Body of pancreas (tissue), 4 donors: ENCODE results near the gene DIS3L2.

Source experiments
- POLR2A ChIP-seq, 3 donors: fragments of 450-650 bp; IDR thresholded peaks; one replicate each; pipeline ENCODE4 v1.6.1; 2016; ENCODE audit warnings: antibody characterized with exemption in 3 of 3, mild to moderate bottlenecking in 2 of 3
- TF ChIP-seq, protein P1 (sequence below), 7 experiments: fragments of 450-650 bp in 4 of 7; fragments of 200-600 bp in 3 of 7; sonication (generic) in 3 of 7; IDR thresholded peaks; one replicate each; pipeline ENCODE4 v1.5.1; 2016 to 2019; ENCODE audit warnings: antibody characterized with exemption in 7 of 7

DNA sequence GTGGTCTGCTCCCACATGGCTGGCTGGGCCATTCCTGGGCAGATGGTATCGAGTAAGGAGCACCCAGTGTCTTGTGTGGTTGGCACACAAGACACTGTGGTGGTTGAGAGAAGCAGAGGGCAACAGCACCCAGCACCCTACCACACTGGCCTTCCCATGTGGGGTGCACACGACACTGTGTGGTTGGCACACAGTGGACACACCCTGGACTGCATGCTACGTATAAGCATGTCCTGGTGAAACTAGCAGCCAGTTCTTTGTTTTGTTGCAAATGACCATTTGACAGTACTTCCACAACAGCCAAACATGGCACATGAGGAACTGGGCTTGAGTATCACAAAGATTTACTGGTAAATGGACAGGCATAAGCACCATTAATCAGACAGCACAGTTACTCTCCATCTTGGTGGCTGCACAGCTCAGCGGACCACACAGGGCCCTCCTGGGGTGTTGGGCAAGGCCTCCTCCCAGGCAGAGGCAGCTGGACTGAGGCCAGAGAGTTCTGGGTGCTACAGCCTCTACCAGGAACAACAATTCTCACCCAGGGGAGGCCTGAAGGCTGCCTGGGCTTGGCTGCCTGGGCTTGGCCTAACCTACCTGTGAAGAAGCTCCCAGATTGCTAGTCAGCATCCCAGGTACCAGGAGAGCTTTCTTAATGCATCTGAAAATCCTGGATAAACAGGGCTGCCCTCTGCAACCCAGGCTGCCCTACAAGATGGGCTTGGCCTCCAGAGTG is 357.7 kb downstream of the DIS3L2 start:
- TF ChIP-seq, protein P1, sequence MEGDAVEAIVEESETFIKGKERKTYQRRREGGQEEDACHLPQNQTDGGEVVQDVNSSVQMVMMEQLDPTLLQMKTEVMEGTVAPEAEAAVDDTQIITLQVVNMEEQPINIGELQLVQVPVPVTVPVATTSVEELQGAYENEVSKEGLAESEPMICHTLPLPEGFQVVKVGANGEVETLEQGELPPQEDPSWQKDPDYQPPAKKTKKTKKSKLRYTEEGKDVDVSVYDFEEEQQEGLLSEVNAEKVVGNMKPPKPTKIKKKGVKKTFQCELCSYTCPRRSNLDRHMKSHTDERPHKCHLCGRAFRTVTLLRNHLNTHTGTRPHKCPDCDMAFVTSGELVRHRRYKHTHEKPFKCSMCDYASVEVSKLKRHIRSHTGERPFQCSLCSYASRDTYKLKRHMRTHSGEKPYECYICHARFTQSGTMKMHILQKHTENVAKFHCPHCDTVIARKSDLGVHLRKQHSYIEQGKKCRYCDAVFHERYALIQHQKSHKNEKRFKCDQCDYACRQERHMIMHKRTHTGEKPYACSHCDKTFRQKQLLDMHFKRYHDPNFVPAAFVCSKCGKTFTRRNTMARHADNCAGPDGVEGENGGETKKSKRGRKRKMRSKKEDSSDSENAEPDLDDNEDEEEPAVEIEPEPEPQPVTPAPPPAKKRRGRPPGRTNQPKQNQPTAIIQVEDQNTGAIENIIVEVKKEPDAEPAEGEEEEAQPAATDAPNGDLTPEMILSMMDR (IDR thresholded peaks at IDR 0.05): no peak
- no peak for TF ChIP-seq POLR2A (IDR thresholded peaks at IDR 0.05)
